AG08395 (cell line): ENCODE data around the gene CNTN2.

ENCODE experiments used
- DNase-seq: peaks from one replicate; pipeline ENCODE4 v3.0.0; 2012; ENCODE audit warnings: mixed read lengths, low spot score

CNTN2 gene

GRCh38 chr1:205127646-205128045 lies 84.6 kb downstream of the CNTN2 start:
- no peak for DNase-seq
